ENCODE results near the gene SDHB. TPM values are rescaled to one million over a fixed set of nuclear protein-coding genes. Genes with fewer than 3 reads are reported as not detected.

The SDHB gene
- total RNA-seq = 100 to 1,000 TPM in 1 of 3 donors, 10 to 100 TPM in 2; 80.6 to 106 (median 97.7) TPM

DNA sequence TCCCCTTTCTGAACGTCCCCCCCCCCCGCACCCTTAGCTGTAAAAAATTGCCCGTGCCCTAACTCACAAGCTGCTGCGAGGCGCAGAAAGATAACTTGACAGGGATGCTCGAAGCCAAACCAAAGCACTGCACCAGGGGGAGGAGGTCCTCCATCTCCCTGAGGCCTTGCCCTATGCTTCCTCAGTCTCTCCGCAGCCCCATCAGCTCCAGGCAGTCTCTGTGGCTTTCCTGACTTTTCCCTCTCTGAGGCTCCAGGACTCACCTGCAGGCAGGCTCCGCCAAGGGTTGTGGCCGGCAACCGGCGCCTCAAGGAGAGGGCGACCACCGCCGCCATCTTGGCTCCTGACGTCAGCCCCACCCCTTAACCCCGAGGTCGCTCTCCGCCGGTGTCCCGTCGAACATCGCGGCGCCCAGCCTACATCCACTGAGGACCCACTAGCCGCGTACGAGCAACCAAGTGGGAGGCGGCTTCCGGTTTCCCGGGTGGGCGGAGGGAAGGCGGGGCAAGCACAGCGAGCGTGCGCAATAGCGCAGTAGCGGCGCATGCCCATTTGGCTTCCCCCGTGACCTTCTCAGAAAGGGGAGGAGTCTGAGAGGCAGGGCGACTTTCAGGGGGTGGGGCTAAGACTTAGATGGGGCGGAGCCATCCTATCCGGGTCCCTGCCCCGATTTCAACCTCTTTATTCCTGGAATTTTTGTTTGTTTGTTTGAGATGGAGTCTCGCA lies at the start of gene SDHB:
TSS of gene SDHB (minus strand) at position 348 of the 726 bp plus-strand sequence. CDS start at position 335, 13 bp downstream.
- DNase-seq (ENCODE audit: low spot score in 2 of 2) = peak; percentile 98 to 99
- peak; percentile 77 to 96 (median 91) for TF ChIP-seq POLR2AphosphoS5 (IDR thresholded peaks at IDR 0.05)
- TF ChIP-seq POLR2A (IDR thresholded peaks at IDR 0.05) = peak; percentile 91
- TF ChIP-seq, protein P1, sequence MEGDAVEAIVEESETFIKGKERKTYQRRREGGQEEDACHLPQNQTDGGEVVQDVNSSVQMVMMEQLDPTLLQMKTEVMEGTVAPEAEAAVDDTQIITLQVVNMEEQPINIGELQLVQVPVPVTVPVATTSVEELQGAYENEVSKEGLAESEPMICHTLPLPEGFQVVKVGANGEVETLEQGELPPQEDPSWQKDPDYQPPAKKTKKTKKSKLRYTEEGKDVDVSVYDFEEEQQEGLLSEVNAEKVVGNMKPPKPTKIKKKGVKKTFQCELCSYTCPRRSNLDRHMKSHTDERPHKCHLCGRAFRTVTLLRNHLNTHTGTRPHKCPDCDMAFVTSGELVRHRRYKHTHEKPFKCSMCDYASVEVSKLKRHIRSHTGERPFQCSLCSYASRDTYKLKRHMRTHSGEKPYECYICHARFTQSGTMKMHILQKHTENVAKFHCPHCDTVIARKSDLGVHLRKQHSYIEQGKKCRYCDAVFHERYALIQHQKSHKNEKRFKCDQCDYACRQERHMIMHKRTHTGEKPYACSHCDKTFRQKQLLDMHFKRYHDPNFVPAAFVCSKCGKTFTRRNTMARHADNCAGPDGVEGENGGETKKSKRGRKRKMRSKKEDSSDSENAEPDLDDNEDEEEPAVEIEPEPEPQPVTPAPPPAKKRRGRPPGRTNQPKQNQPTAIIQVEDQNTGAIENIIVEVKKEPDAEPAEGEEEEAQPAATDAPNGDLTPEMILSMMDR (IDR thresholded peaks at IDR 0.05) = no peak
- Histone ChIP-seq H3K27ac (peak within 1 kb of the TSS; percentile 91 to 94), H3K4me1 (peaks cover 4 to 11% of the 10 kb centered on the region in 2 donors), H3K4me3 (peak within 1 kb of the TSS; percentile 74 to 86 (median 84)), H3K9me3 (no peaks in the 10 kb centered on the region), H3K36me3 (no peaks in the 10 kb centered on the region), H3K27me3 (no peaks in the 10 kb centered on the region)
- intact Hi-C loops (cut with DNase I; ENCODE audit: low total_unique reads) = loop anchor here (10.0 kb wide), 1 partner anchor 181 kb away; no protein-coding TSS in a partner anchor

DNA sequence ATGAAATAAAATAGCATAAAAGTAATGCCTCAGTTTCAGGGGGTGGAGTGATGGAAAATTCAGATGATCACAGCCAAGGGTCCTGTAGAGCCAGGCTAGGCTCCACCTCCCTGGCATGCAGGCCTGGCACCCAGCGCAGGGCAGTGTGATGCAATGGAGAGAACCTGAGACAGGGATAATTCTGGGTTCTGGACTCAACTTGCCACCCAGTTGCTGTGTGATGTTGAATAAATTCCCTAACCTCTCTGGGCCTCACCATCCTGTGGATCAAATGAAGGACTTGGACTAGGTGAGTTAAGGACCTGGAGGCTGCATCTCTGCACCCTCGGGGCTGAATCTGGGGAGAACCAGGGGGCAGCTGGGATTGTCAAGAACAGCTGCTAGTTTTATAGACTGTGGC lies 48.4 kb upstream of the SDHB start:
- Histone ChIP-seq H3K9me3 (no peaks in the 10 kb centered on the region), H3K36me3 (no peaks in the 10 kb centered on the region), H3K4me1 (peaks cover 3 to 5% of the 10 kb centered on the region in 2 donors), H3K27me3 (no peaks in the 10 kb centered on the region), H3K27ac (no peak overlapping the region), H3K4me3 (no peak overlapping the region)
- intact Hi-C loops (cut with DNase I; ENCODE audit: low total_unique reads) = loop anchor here (10.0 kb wide), 1 partner anchor 1957 kb away; no protein-coding TSS in a partner anchor
- TF ChIP-seq POLR2A (IDR thresholded peaks at IDR 0.05) = no peak
- TF ChIP-seq POLR2AphosphoS5 (IDR thresholded peaks at IDR 0.05) = no peak
- TF ChIP-seq, protein P1 (IDR thresholded peaks at IDR 0.05) = no peak
- DNase-seq (ENCODE audit: low spot score in 2 of 2) = no peak

DNA sequence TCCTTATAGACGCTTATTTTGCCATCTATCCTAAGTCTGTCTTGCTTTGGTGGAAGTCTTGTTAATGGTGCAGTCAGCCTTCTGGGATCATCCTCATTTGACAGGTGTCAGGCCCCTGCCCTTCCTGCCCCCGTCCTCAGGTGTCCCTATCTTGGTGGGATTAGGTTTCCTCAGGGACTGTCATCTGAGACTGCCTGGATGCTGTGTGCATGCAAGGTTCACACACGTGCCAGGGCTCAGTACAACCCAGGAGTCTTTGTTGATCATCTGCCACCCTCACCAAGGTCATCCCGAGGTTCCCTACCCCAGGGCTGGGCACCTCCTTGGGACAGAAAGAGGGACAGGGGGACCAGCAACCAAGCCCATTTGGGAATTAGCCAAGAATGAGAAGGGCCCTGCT lies 47.4 kb upstream of the SDHB start:
- Histone ChIP-seq H3K4me1 (peaks cover 5 to 11% of the 10 kb centered on the region in 2 donors), H3K27ac (peak overlapping the region; percentile 52 to 55), H3K9me3 (no peaks in the 10 kb centered on the region), H3K4me3 (no peak overlapping the region), H3K27me3 (no peaks in the 10 kb centered on the region), H3K36me3 (no peaks in the 10 kb centered on the region)
- intact Hi-C loops (cut with DNase I; ENCODE audit: low total_unique reads) = loop anchor here (10.0 kb wide), 1 partner anchor 1956 kb away; no protein-coding TSS in a partner anchor
- no peak for DNase-seq (ENCODE audit: low spot score in 2 of 2)
- TF ChIP-seq POLR2AphosphoS5 (IDR thresholded peaks at IDR 0.05) (no peak), POLR2A (IDR thresholded peaks at IDR 0.05) (no peak)
- TF ChIP-seq, protein P1 (IDR thresholded peaks at IDR 0.05) = no peak

DNA sequence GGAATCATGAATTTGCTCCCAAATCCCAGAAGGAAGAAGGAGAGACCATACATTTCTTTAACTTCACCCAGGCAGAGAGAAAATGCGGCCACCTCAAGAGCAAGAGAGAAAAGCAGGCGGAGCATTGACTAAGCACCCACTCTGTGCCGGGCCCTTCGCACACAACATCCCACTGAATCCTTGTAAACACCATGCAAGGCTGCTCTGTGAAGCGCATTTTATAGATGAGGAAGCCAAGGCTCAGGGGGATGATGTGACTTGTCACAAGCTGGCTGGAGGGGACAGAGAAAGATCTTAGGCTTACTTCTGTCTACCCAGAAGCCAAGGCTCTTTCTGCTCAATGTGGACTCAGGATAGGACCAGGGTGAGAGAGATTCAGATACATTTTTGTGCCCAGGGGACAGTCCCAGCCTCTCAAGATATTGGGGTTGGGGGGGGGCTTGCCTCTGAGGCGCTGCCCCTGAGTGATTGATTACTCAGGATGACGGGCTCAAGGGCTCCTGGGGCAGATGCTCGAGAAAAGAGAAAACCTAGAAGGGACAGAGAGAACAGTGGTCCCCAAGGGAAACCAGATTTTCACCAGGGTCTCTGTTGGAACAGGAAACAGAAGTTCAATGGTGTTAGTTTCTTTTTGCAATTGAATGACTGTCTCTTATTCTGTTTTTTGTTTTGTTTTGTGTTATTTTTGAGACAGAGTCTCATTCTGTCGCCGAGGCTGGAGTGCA lies 45.9 kb upstream of the SDHB start:
- DNase-seq (ENCODE audit: low spot score in 2 of 2) = no peak
- H3K27ac ChIP-seq = peak overlapping the region; percentile 84 to 94
- no peak overlapping the region for H3K4me3 ChIP-seq
- TF ChIP-seq, protein P1 (IDR thresholded peaks at IDR 0.05) = no peak
- no peak for TF ChIP-seq POLR2AphosphoS5 (IDR thresholded peaks at IDR 0.05)
- TF ChIP-seq POLR2A (IDR thresholded peaks at IDR 0.05) = no peak
- H3K4me1 ChIP-seq = peaks cover 5 to 11% of the 10 kb centered on the region in 2 donors
- no peaks in the 10 kb centered on the region for H3K36me3 ChIP-seq
- H3K27me3 ChIP-seq = no peaks in the 10 kb centered on the region
- H3K9me3 ChIP-seq = no peaks in the 10 kb centered on the region
- intact Hi-C loops (cut with DNase I; ENCODE audit: low total_unique reads) = loop anchor here (10.0 kb wide), 1 partner anchor 1955 kb away; no protein-coding TSS in a partner anchor

Measured in breast epithelium (tissue), 4 donors.